Lower lobe of right lung (tissue), 2 donors: ENCODE results near the gene RETREG1. TPM values are rescaled to one million over a fixed set of nuclear protein-coding genes. Genes with fewer than 3 reads are reported as not detected.

Experiments used
- ATAC-seq, 2 donors: fragments of 200-7000 bp; cut with Tn5 transposase; one replicate each; pipeline ENCODE4 v1.9.1; 2020 to 2022; ENCODE audit warnings: mild to moderate bottlenecking in 2 of 2, moderate library complexity in 2 of 2
- DNase-seq: peaks from one replicate; pipeline ENCODE4 v3.0.0-alpha.2; 2020
- H3K27ac ChIP-seq: fragments of 200-600 bp; one replicate; pipeline ENCODE4 v1.8.0; 2022
- H3K27me3 ChIP-seq: fragments of 200-600 bp; one replicate; pipeline ENCODE4 v1.8.0; 2022; ENCODE audit warnings: low read depth
- H3K36me3 ChIP-seq: fragments of 200-600 bp; one replicate; pipeline ENCODE4 v1.8.0; 2022; ENCODE audit warnings: mild to moderate bottlenecking
- H3K4me1 ChIP-seq: fragments of 200-600 bp; one replicate; pipeline ENCODE4 v1.8.0; 2022
- H3K4me3 ChIP-seq: fragments of 200-600 bp; one replicate; pipeline ENCODE4 v1.8.0; 2022; ENCODE audit warnings: mild to moderate bottlenecking
- H3K9me3 ChIP-seq: fragments of 200-600 bp; one replicate; pipeline ENCODE4 v1.8.0; 2022
- CTCF ChIP-seq: fragments of 200-600 bp; IDR thresholded peaks from one replicate; pipeline ENCODE4 v1.8.0; 2022; ENCODE audit warnings: antibody characterized with exemption, mild to moderate bottlenecking
- intact Hi-C: fragments of 100-400 bp; cut with DNase I; formaldehyde crosslinking; loops from one replicate; pipeline ENCODE4 v1.11.0; 2022
- total RNA-seq: library from RNA; stranded (reverse); fragmentation: NEBNext Ultra II Directional; extraction: Animal tissue kit (Norgen Biotek cat#: 25700); gene quantifications from one replicate; pipeline ENCODE4 v1.2.1, GENCODE V29; 2021
- donor health status: DM: no; HTN: yes; CAD: no; lungs with severe emphysema.

Gene RETREG1
- total RNA-seq, 1 donor from 2014 or later, result 20.6 TPM

GRCh38 chr5:16485656-16486055 is 131.1 kb downstream of the RETREG1 start:
- Histone ChIP-seq H3K27me3 (no peaks in the 10 kb centered on the region), H3K4me3 (no peak overlapping the region), H3K9me3 (no peaks in the 10 kb centered on the region), H3K4me1 (no peaks in the 10 kb centered on the region), H3K27ac (no peak overlapping the region), H3K36me3 (no peaks in the 10 kb centered on the region)
- no peak for DNase-seq
- intact Hi-C loops, result no loop called here
- TF ChIP-seq CTCF, result no peak
- no peak for ATAC-seq

- Histone ChIP-seq H3K4me3 (no peak overlapping the region), H3K4me1 (no peaks in the 10 kb centered on the region), H3K27ac (no peak overlapping the region), H3K27me3 (no peaks in the 10 kb centered on the region), H3K9me3 (no peaks in the 10 kb centered on the region), H3K36me3 (no peaks in the 10 kb centered on the region)
- no peak for TF ChIP-seq CTCF
- no peak for ATAC-seq
- no peak for DNase-seq
- intact Hi-C loops, result no loop called here
These were observed 132.7 kb downstream of the RETREG1 start for GRCh38 chr5:16484081-16484480.

GRCh38 chr5:16483361-16483760 is 133.4 kb downstream of the RETREG1 start:
- Histone ChIP-seq H3K27me3 (no peaks in the 10 kb centered on the region), H3K4me3 (no peak overlapping the region), H3K36me3 (no peaks in the 10 kb centered on the region), H3K9me3 (no peaks in the 10 kb centered on the region), H3K4me1 (no peaks in the 10 kb centered on the region), H3K27ac (no peak overlapping the region)
- no peak for TF ChIP-seq CTCF
- no peak for ATAC-seq
- intact Hi-C loops, result no loop called here
- no peak for DNase-seq

- no peak for ATAC-seq
- TF ChIP-seq CTCF, result no peak
- Histone ChIP-seq H3K27ac (no peak overlapping the region), H3K4me3 (no peak overlapping the region), H3K27me3 (no peaks in the 10 kb centered on the region), H3K36me3 (no peaks in the 10 kb centered on the region), H3K4me1 (no peaks in the 10 kb centered on the region), H3K9me3 (no peaks in the 10 kb centered on the region)
- no peak for DNase-seq
- intact Hi-C loops, result no loop called here
These were observed 133.9 kb downstream of the RETREG1 start for GRCh38 chr5:16482891-16483290.

GRCh38 chr5:16480821-16481538 is 135.8 kb downstream of the RETREG1 start:
- Histone ChIP-seq H3K27me3 (no peaks in the 10 kb centered on the region), H3K36me3 (no peaks in the 10 kb centered on the region), H3K4me3 (no peak overlapping the region), H3K4me1 (no peaks in the 10 kb centered on the region), H3K27ac (no peak overlapping the region), H3K9me3 (no peaks in the 10 kb centered on the region)
- no peak for DNase-seq
- intact Hi-C loops, result no loop called here
- ATAC-seq, result no peak
- no peak for TF ChIP-seq CTCF
